GM08714 (cell line): ENCODE measurements around the gene ZNF516.
A peak's percentile ranks its signal among the peaks of the same experiment; 100 is the strongest.
"Not testable (repeated sequence)": the region's sequence is repeated elsewhere in the genome, so short reads cannot be mapped to it uniquely, and the experiment has no call there.

Experiments used
- H3K4me3 ChIP-seq: fragments of 200-500 bp; sonication (Bioruptor generic); 2 replicates; pipeline ENCODE4 v1.5.1; 2014; ENCODE audit warnings: mild to moderate bottlenecking, low read length, inconsistent platforms
- ZNF274 ChIP-seq: IDR thresholded peaks from 2 replicates; pipeline ENCODE4 v1.6.1; 2012; ENCODE audit warnings: mild to moderate bottlenecking, low read depth, low read length

The ZNF516 gene

GRCh38 chr18:76476665-76477561, 18.1 kb downstream of the ZNF516 start:
- H3K4me3 ChIP-seq: peak overlapping the region; percentile 80
- TF ChIP-seq ZNF274: no peak

- H3K4me3 ChIP-seq: no peak overlapping the region
- TF ChIP-seq ZNF274: no peak
Measured at GRCh38 chr18:76475450-76476194, 19.4 kb downstream of the ZNF516 start.

GRCh38 chr18:76474824-76475223, 20.2 kb downstream of the ZNF516 start:
- H3K4me3 ChIP-seq: no peak overlapping the region
- TF ChIP-seq ZNF274: no peak

GRCh38 chr18:76473521-76473920, 21.5 kb downstream of the ZNF516 start:
- H3K4me3 ChIP-seq: not testable (repeated sequence)

GRCh38 chr18:76472829-76473228, 22.2 kb downstream of the ZNF516 start:
- TF ChIP-seq ZNF274: no peak
- H3K4me3 ChIP-seq: no peak overlapping the region

- no peak overlapping the region for H3K4me3 ChIP-seq
- TF ChIP-seq ZNF274: no peak
Measured at GRCh38 chr18:76471593-76471992, 23.4 kb downstream of the ZNF516 start.

GRCh38 chr18:76468345-76469304, 26.4 kb downstream of the ZNF516 start:
- H3K4me3 ChIP-seq: no peak overlapping the region; the same call in 1 of the 2 replicates
- TF ChIP-seq ZNF274: no peak

GRCh38 chr18:76467371-76468190, 27.5 kb downstream of the ZNF516 start:
- H3K4me3 ChIP-seq: peak overlapping the region; percentile 18; the same call in 1 of the 2 replicates
- TF ChIP-seq ZNF274: no peak

GRCh38 chr18:76466410-76466991, 28.5 kb downstream of the ZNF516 start:
- no peak overlapping the region for H3K4me3 ChIP-seq
- no peak for TF ChIP-seq ZNF274

GRCh38 chr18:76465630-76466409, 29.2 kb downstream of the ZNF516 start:
- no peak for TF ChIP-seq ZNF274
- H3K4me3 ChIP-seq: no peak overlapping the region

GRCh38 chr18:76464281-76465259, 30.5 kb downstream of the ZNF516 start:
- H3K4me3 ChIP-seq: no peak overlapping the region
- TF ChIP-seq ZNF274: no peak
